Measurements from ENCODE around the gene UGT1A9.

DNA sequence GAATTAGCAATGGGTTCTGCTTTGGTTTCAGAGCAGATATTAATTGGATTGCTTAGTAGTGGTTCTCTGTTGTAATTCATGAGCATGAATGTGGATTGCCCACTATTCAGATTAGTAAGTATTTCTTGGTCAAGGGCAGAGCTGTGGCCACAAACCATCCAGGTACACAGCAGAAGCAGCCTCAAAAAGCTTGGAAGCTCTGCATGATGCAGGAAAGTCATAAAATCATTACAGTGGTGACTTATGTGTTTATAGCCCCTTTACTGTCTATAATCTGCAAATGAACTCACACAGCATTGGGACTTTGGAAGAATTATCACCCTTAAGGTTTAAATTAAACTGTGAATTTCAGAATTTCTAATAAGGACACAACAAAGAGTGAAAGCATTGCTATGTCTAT lies 86.4 kb downstream of the UGT1A9 start:
- TF ChIP-seq, protein P1, sequence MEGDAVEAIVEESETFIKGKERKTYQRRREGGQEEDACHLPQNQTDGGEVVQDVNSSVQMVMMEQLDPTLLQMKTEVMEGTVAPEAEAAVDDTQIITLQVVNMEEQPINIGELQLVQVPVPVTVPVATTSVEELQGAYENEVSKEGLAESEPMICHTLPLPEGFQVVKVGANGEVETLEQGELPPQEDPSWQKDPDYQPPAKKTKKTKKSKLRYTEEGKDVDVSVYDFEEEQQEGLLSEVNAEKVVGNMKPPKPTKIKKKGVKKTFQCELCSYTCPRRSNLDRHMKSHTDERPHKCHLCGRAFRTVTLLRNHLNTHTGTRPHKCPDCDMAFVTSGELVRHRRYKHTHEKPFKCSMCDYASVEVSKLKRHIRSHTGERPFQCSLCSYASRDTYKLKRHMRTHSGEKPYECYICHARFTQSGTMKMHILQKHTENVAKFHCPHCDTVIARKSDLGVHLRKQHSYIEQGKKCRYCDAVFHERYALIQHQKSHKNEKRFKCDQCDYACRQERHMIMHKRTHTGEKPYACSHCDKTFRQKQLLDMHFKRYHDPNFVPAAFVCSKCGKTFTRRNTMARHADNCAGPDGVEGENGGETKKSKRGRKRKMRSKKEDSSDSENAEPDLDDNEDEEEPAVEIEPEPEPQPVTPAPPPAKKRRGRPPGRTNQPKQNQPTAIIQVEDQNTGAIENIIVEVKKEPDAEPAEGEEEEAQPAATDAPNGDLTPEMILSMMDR (IDR thresholded peaks at IDR 0.05): no peak
- no peak for TF ChIP-seq POLR2A (IDR thresholded peaks at IDR 0.05)
